Immature natural killer cell (primary cell): ENCODE data around the gene MIEF1. TPM values are rescaled to one million over a fixed set of nuclear protein-coding genes. Genes with fewer than 3 reads are reported as not detected.

Experiments used
- DNase-seq, 3 donors: peaks; one replicate each; pipeline ENCODE4 v3.0.0; 2022; ENCODE audit warnings: mixed read lengths in 1 of 3
- H3K27ac Mint-ChIP-seq, 6 donors: one replicate each; pipeline ENCODE4 v1.8.0; 2020; ENCODE audit warnings: mixed read lengths in 6 of 6, mild to moderate bottlenecking in 5 of 6, inconsistent platforms in 4 of 6, moderate library complexity in 3 of 6
- H3K27me3 Mint-ChIP-seq, 3 donors: one replicate each; pipeline ENCODE4 v1.8.0; 2020 to 2021; ENCODE audit warnings: low read depth in 3 of 3, mild to moderate bottlenecking in 3 of 3, mixed read lengths in 3 of 3, moderate library complexity in 3 of 3, inconsistent platforms in 1 of 3
- H3K36me3 Mint-ChIP-seq, 3 donors: one replicate each; pipeline ENCODE4 v1.8.0; 2020; ENCODE audit warnings: mixed read lengths in 3 of 3, inconsistent platforms in 2 of 3, mild to moderate bottlenecking in 2 of 3
- H3K4me1 Mint-ChIP-seq, 2 donors: one replicate each; pipeline ENCODE4 v1.8.0; 2020; ENCODE audit warnings: inconsistent platforms in 2 of 2, mild to moderate bottlenecking in 2 of 2, mixed read lengths in 2 of 2, moderate library complexity in 1 of 2
- H3K4me3 Mint-ChIP-seq, 5 donors: one replicate each; pipeline ENCODE4 v1.8.0; 2020; ENCODE audit warnings: mild to moderate bottlenecking in 5 of 5, mixed read lengths in 5 of 5, inconsistent platforms in 3 of 5, moderate library complexity in 3 of 5
- H3K9me3 Mint-ChIP-seq, 6 donors: one replicate each; pipeline ENCODE4 v1.8.0; 2020; ENCODE audit warnings: mild to moderate bottlenecking in 6 of 6, mixed read lengths in 6 of 6, inconsistent platforms in 4 of 6, moderate library complexity in 3 of 6
- polyA plus RNA-seq, 3 donors: library from polyadenylated mRNA; unstranded; fragments of 300-500 nt; fragmentation: Illumina TruSeq; gene quantifications; one replicate each; pipeline ENCODE4 v1.2.3, GENCODE V29; 2021

The MIEF1 gene
- polyA plus RNA-seq, 3 donors from 2014 or later = 13.8 to 30.5 (median 18.4) TPM

GRCh38 chr22:39490135-39490798 is 11.8 kb upstream of the MIEF1 start:
- H3K4me1 Mint-ChIP-seq = peaks cover 2 to 6% of the 10 kb centered on the region in 2 donors
- H3K36me3 Mint-ChIP-seq = no peaks in the 10 kb centered on the region
- peak overlapping the region in 2 of 6 donors; percentile 25 to 62 for H3K27ac Mint-ChIP-seq
- H3K4me3 Mint-ChIP-seq = no peak overlapping the region
- no peaks in the 10 kb centered on the region for H3K9me3 Mint-ChIP-seq
- peaks cover 2 to 6% (median 4%) of the 10 kb centered on the region in 3 donors for H3K27me3 Mint-ChIP-seq
- DNase-seq = peak; percentile 45 to 62 (median 50)

DNA sequence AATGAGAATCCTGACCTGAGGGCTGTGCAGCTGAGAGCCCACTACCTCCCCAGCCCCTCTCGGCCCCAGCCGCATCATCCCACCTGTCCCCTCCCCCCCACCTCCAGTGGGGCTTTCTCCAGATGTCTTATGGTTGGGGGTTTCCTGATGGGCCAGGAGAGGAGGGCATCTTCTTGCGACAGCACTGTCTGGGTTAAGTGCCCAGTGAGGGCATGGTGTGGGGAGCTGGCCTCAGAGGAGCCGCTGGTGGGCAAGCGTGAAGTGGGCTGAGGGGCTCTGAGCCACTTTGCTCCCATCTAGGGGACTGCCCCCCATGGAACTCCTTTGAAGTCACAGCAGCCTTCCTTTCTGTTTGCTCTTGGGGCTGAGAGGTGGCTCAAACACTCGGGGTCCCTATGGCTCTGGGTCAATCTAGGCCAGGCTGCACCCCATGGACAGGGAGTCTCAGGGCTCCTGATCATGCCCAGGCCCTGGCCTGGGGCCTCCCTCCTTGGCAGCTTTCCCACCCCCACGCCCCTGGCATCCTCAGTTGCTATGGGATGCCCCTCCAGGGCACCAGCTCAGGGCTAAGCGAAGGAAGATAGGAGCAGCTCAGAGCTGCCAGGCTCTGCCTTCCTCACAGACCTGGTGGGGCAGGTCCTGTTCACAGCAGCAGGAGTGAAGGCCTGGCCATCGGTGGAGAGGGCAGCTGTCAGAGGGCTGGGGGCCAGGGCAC is 11.0 kb upstream of the MIEF1 start:
- no peak overlapping the region for H3K4me3 Mint-ChIP-seq
- H3K9me3 Mint-ChIP-seq = no peaks in the 10 kb centered on the region
- no peaks in the 10 kb centered on the region for H3K36me3 Mint-ChIP-seq
- H3K27ac Mint-ChIP-seq = peak overlapping the region in 1 of 6 donors; percentile 17
- H3K27me3 Mint-ChIP-seq = peaks cover 2 to 8% (median 4%) of the 10 kb centered on the region in 3 donors
- DNase-seq = no peak
- peaks cover 2 to 6% of the 10 kb centered on the region in 2 donors for H3K4me1 Mint-ChIP-seq

GRCh38 chr22:39491696-39492095 is 10.4 kb upstream of the MIEF1 start:
- H3K27me3 Mint-ChIP-seq = peaks cover 2 to 8% (median 4%) of the 10 kb centered on the region in 3 donors
- H3K4me3 Mint-ChIP-seq = no peak overlapping the region
- no peaks in the 10 kb centered on the region for H3K36me3 Mint-ChIP-seq
- peaks cover 2 to 6% of the 10 kb centered on the region in 2 donors for H3K4me1 Mint-ChIP-seq
- no peak overlapping the region for H3K27ac Mint-ChIP-seq
- DNase-seq = no peak
- no peaks in the 10 kb centered on the region for H3K9me3 Mint-ChIP-seq

GRCh38 chr22:39492186-39492585 is 9.9 kb upstream of the MIEF1 start:
- Mint-ChIP-seq H3K27me3 (peaks cover 2 to 8% (median 4%) of the 10 kb centered on the region in 3 donors), H3K4me3 (no peak overlapping the region), H3K4me1 (peaks cover 2 to 6% of the 10 kb centered on the region in 2 donors), H3K9me3 (no peaks in the 10 kb centered on the region), H3K27ac (no peak overlapping the region), H3K36me3 (no peaks in the 10 kb centered on the region)
- DNase-seq = no peak

DNA sequence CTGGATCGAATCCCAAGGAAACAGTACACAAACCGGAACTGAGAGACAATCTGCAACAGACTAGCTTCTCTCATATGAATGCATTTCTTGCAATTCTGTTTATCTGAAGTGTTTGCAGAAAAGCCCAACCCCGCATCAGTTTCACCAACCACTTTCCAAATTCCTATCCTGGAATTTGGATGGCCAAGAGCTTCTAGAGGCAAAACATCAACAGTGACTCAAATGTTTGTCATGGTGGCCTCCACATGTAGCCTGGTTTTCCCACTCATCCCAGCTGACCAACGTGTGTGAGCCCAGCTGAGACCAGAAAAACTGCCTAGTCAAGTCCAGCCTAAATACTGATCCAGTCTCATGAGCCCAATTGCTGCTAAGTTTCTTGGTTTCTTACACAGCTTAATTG is 8.3 kb upstream of the MIEF1 start:
- Mint-ChIP-seq H3K36me3 (no peaks in the 10 kb centered on the region), H3K9me3 (no peaks in the 10 kb centered on the region), H3K27ac (no peak overlapping the region), H3K27me3 (peaks cover 2 to 8% (median 4%) of the 10 kb centered on the region in 3 donors), H3K4me1 (peaks cover 2 to 6% of the 10 kb centered on the region in 2 donors), H3K4me3 (no peak overlapping the region)
- no peak for DNase-seq

DNA sequence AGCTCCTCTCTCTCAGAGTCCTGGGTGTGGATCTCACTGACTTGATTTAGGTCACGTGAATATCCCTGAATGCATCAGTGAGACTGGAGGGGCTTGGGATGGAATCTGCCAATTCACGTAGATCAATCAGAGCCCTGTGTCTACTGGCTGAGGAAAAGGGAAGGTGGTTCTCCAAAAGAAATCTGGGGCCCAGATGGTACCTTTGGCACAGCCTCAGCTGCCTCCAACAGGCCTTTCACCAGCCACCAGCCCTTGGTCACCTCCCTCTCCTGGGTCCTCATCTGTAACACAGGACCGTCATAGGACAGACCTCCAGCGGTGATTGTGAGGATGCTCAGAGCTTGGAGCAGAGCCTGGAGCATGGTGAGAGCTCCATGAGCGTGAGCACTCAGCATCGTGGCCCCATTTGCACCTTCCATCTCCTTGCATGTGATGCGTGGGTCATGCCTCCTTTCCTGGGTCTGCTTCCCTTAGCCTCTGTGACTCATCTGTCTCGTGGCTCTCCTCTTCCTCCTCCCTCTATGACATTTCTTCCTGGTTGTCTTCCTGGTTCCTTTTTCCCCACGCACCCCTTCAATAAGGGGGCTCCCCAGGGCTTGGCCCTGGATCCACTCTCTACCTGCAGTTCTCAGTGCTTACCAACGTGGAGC is 7.5 kb upstream of the MIEF1 start:
- Mint-ChIP-seq H3K36me3 (no peaks in the 10 kb centered on the region), H3K27me3 (peaks cover 2 to 8% (median 5%) of the 10 kb centered on the region in 3 donors), H3K4me1 (peaks cover 2 to 6% of the 10 kb centered on the region in 2 donors), H3K4me3 (no peak overlapping the region), H3K9me3 (no peaks in the 10 kb centered on the region), H3K27ac (no peak overlapping the region)
- DNase-seq = no peak

GRCh38 chr22:39496131-39496838 is 5.8 kb upstream of the MIEF1 start:
- Mint-ChIP-seq H3K4me1 (peaks cover 0 to under 1% of the 10 kb centered on the region in 2 donors), H3K27ac (no peak overlapping the region), H3K9me3 (no peaks in the 10 kb centered on the region), H3K4me3 (no peak overlapping the region), H3K27me3 (peaks cover 2 to 8% (median 5%) of the 10 kb centered on the region in 3 donors), H3K36me3 (no peaks in the 10 kb centered on the region)
- DNase-seq = peak in 2 of 3 donors; percentile 21 to 26

GRCh38 chr22:39497429-39497828 is 4.7 kb upstream of the MIEF1 start:
- no peak overlapping the region for H3K27ac Mint-ChIP-seq
- H3K9me3 Mint-ChIP-seq = no peaks in the 10 kb centered on the region
- no peak for DNase-seq
- H3K4me1 Mint-ChIP-seq = peaks cover 7 to 11% of the 10 kb centered on the region in 2 donors
- no peak overlapping the region for H3K4me3 Mint-ChIP-seq
- no peaks in the 10 kb centered on the region for H3K36me3 Mint-ChIP-seq
- peaks cover 0 to 8% (median 7%) of the 10 kb centered on the region in 3 donors for H3K27me3 Mint-ChIP-seq

GRCh38 chr22:39498368-39498767 is 3.7 kb upstream of the MIEF1 start:
- Mint-ChIP-seq H3K36me3 (peaks cover 0 to under 1% (median 0%) of the 10 kb centered on the region in 3 donors), H3K4me1 (peaks cover 15 to 18% of the 10 kb centered on the region in 2 donors), H3K4me3 (no peak overlapping the region), H3K9me3 (no peaks in the 10 kb centered on the region), H3K27ac (no peak overlapping the region), H3K27me3 (peaks cover 0 to 3% (median 3%) of the 10 kb centered on the region in 3 donors)
- DNase-seq = no peak

DNA sequence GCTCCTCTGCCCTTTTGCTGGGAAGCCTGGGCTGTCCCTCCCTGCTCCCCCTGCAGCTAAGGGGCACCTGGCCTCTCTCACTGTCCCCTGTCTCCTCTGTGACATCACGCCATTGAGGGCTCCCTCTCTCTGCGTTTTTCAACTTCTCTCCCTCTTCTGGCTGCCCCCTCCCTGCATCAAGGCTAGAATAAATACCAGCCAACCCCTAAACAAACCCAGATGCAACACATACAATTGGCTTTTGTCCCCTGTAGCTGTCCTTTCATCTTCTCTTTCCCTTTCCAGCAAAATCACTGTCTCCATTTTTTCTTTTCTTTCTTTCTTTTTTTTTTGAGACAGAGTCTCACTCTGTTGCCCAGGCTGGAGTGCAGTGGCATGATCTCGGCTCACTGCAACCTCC is 3.3 kb upstream of the MIEF1 start:
- Mint-ChIP-seq H3K27me3 (peaks cover 0 to 3% (median 2%) of the 10 kb centered on the region in 3 donors), H3K4me3 (no peak overlapping the region), H3K4me1 (peaks cover 19 to 22% of the 10 kb centered on the region in 2 donors), H3K9me3 (no peaks in the 10 kb centered on the region), H3K36me3 (peaks cover 0 to 4% (median 0%) of the 10 kb centered on the region in 3 donors), H3K27ac (no peak overlapping the region)
- no peak for DNase-seq

DNA sequence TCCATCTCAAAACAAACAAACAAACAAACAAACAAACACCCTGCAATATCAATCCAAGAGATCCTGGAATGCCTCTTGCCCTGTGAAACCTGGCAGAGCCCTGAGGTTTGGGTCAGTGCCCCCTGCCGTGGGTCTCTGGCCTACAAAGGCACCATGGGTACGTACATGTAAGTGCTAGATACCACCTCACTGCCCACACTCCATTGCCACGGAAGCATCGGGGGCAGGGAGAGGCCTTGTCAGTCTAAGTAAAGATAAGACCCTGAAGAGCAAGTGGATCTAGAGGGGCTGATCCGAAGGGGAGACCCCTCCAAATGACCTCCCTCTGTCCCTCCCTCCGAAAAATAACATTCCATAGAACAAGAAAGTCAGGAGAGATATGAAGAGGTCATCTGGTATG is 2.0 kb upstream of the MIEF1 start:
- H3K27me3 Mint-ChIP-seq = peaks cover 0 to 3% (median 2%) of the 10 kb centered on the region in 3 donors
- H3K4me1 Mint-ChIP-seq = peaks cover 27 to 30% of the 10 kb centered on the region in 2 donors
- peak overlapping the region in 1 of 5 donors; percentile 52 for H3K4me3 Mint-ChIP-seq
- peaks cover 0 to 7% (median 0%) of the 10 kb centered on the region in 3 donors for H3K36me3 Mint-ChIP-seq
- H3K27ac Mint-ChIP-seq = no peak overlapping the region
- H3K9me3 Mint-ChIP-seq = no peaks in the 10 kb centered on the region
- no peak for DNase-seq

- Mint-ChIP-seq H3K36me3 (peaks cover 11 to 21% (median 14%) of the 10 kb centered on the region in 3 donors), H3K4me1 (peaks cover 32 to 45% of the 10 kb centered on the region in 2 donors), H3K27me3 (peaks cover 0 to 3% (median 2%) of the 10 kb centered on the region in 3 donors), H3K27ac (peak overlapping the region; percentile 90 to 97 (median 94)), H3K9me3 (no peaks in the 10 kb centered on the region), H3K4me3 (peak overlapping the region; percentile 90 to 98 (median 96))
- no peak for DNase-seq
Measured at GRCh38 chr22:39501644-39502108, 414 bp upstream of the MIEF1 start.

DNA sequence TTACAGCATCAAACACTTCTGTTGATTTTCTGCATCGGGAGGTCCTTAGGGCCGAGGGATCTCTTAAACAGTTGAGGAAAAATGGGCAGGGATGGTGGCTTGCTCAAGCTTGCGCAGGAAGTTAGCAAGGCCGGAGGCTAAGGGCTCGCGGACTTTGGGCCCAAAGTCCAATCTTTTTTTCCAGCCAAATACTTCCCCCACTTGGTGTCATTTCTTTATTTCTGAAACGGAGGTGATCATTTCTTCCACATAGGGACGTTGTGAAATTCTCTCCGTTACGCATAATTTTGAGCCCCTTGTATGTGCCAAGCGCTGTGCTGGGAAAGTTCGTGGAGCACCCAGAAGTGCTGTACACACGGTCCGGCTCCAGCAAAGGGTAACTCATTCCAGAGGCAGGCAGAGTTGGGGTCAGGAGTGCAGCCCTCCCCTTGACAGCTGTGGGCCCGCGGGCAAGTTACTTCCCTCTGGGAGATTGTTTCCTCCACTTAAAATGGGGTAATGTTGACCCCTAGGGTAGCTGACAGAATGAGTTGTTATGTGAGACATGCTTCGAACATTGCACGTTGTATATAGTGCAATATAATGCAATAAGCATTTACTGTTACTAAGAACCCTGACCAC is 809 bp downstream of the MIEF1 start:
- peaks cover 11 to 25% (median 17%) of the 10 kb centered on the region in 3 donors for H3K36me3 Mint-ChIP-seq
- no peaks in the 10 kb centered on the region for H3K9me3 Mint-ChIP-seq
- peaks cover 32 to 48% of the 10 kb centered on the region in 2 donors for H3K4me1 Mint-ChIP-seq
- peak overlapping the region; percentile 90 to 98 (median 96) for H3K4me3 Mint-ChIP-seq
- peak overlapping the region; percentile 58 to 92 (median 79) for H3K27ac Mint-ChIP-seq
- peaks cover 0 to 3% (median 2%) of the 10 kb centered on the region in 3 donors for H3K27me3 Mint-ChIP-seq
- DNase-seq = no peak
